ENCODE results near the gene MTHFD1L. TPM values are rescaled to one million over a fixed set of nuclear protein-coding genes. Genes with fewer than 3 reads are reported as not detected.

MTHFD1L gene
- total and polyA plus RNA-seq, 4 experiments from 2014 or later: 3.7 to 11.1 (median 8.9) TPM

GRCh38 chr6:150962436-150962835 lies 96.9 kb downstream of the MTHFD1L start:
- Mint-ChIP-seq H3K4me3 (no peak overlapping the region), H3K27ac (no peak overlapping the region), H3K4me1 (no peaks in the 10 kb centered on the region), H3K36me3 (peaks cover 7 to 23% of the 10 kb centered on the region in 2 donors), H3K27me3 (no peaks in the 10 kb centered on the region), H3K9me3 (no peaks in the 10 kb centered on the region)
- intact Hi-C loops (cut with micrococcal nuclease): no loop called here
- no peaks in the 10 kb centered on the region for H3K36me3 ChIP-seq (ENCODE audit: insufficient read depth, low read length)
- H3K27me3 ChIP-seq (ENCODE audit: insufficient read depth, low read length): no peaks in the 10 kb centered on the region
- CTCF ChIA-PET (ENCODE audit: partially characterized antibody): no interaction called here
- no peaks in the 10 kb centered on the region for H3K9me3 ChIP-seq (ENCODE audit: control insufficient read depth in 1 of 2, low read length in 2 of 2)
- DNase-seq: no peak
- POLR2A ChIA-PET (ENCODE audit: partially characterized antibody): no interaction called here
- no peak overlapping the region for H3K4me3 ChIP-seq (ENCODE audit: low read length in 2 of 2)
- H3K27ac ChIP-seq (ENCODE audit: low read depth, low read length): no peak overlapping the region
- no peaks in the 10 kb centered on the region for H3K4me1 ChIP-seq (ENCODE audit: insufficient read depth, low read length)

DNA sequence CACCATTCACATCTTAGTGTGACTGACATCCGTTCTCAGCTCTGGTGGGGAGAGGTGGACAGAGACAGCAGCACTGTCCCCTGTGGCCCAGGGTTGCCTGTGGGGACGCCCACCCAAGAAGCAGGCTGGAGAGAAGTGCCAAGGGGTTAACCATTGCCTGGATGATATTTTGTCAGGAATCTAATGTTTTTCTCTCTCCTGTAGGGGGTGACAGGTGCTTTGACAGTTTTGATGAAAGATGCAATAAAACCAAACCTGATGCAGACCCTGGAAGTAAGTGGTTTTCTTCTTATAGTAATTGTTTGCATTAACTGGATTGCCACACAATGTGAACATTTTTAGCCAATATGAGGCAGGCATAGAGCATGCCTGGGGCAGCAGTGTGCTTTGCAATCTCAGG lies 99.3 kb downstream of the MTHFD1L start:
- no peaks in the 10 kb centered on the region for H3K9me3 Mint-ChIP-seq
- H3K4me1 Mint-ChIP-seq: no peaks in the 10 kb centered on the region
- no peaks in the 10 kb centered on the region for H3K9me3 ChIP-seq (ENCODE audit: control insufficient read depth in 1 of 2, low read length in 2 of 2)
- H3K27me3 ChIP-seq (ENCODE audit: insufficient read depth, low read length): no peaks in the 10 kb centered on the region
- no peak overlapping the region for H3K4me3 Mint-ChIP-seq
- peaks cover 4 to 28% of the 10 kb centered on the region in 2 donors for H3K36me3 Mint-ChIP-seq
- no peaks in the 10 kb centered on the region for H3K27me3 Mint-ChIP-seq
- no peak overlapping the region for H3K4me3 ChIP-seq (ENCODE audit: low read length in 2 of 2)
- ChIA-PET POLR2A (ENCODE audit: partially characterized antibody) (no interaction called here), CTCF (ENCODE audit: partially characterized antibody) (interaction anchor here (1.9 kb wide), 1 partner anchor 50 kb away, joined by 5 read pairs; no protein-coding TSS in a partner anchor)
- H3K27ac ChIP-seq (ENCODE audit: low read depth, low read length): no peak overlapping the region
- H3K4me1 ChIP-seq (ENCODE audit: insufficient read depth, low read length): no peaks in the 10 kb centered on the region
- no peak for DNase-seq
- no peaks in the 10 kb centered on the region for H3K36me3 ChIP-seq (ENCODE audit: insufficient read depth, low read length)
- intact Hi-C loops (cut with micrococcal nuclease): no loop called here
- peak overlapping the region in 1 of 7 donors; percentile 53 for H3K27ac Mint-ChIP-seq

- Mint-ChIP-seq H3K27me3 (no peaks in the 10 kb centered on the region), H3K9me3 (no peaks in the 10 kb centered on the region), H3K36me3 (peaks cover 4 to 25% of the 10 kb centered on the region in 2 donors), H3K27ac (no peak overlapping the region), H3K4me1 (no peaks in the 10 kb centered on the region), H3K4me3 (no peak overlapping the region)
- no peaks in the 10 kb centered on the region for H3K9me3 ChIP-seq (ENCODE audit: control insufficient read depth in 1 of 2, low read length in 2 of 2)
- POLR2A ChIA-PET (ENCODE audit: partially characterized antibody): no interaction called here
- no peak for DNase-seq
- H3K27me3 ChIP-seq (ENCODE audit: insufficient read depth, low read length): no peaks in the 10 kb centered on the region
- no peaks in the 10 kb centered on the region for H3K4me1 ChIP-seq (ENCODE audit: insufficient read depth, low read length)
- H3K4me3 ChIP-seq (ENCODE audit: low read length in 2 of 2): no peak overlapping the region
- no peaks in the 10 kb centered on the region for H3K36me3 ChIP-seq (ENCODE audit: insufficient read depth, low read length)
- intact Hi-C loops (cut with micrococcal nuclease): no loop called here
- no peak overlapping the region for H3K27ac ChIP-seq (ENCODE audit: low read depth, low read length)
- CTCF ChIA-PET (ENCODE audit: partially characterized antibody): interaction anchor here (1.7 kb wide), 1 partner anchor 48 kb away, joined by 4 read pairs; no protein-coding TSS in a partner anchor
Measured at GRCh38 chr6:150966786-150967185, 101.3 kb downstream of the MTHFD1L start.

- no peak for DNase-seq
- Mint-ChIP-seq H3K4me3 (no peak overlapping the region), H3K9me3 (no peaks in the 10 kb centered on the region), H3K4me1 (no peaks in the 10 kb centered on the region), H3K36me3 (peaks cover 5 to 28% of the 10 kb centered on the region in 2 donors), H3K27ac (peak overlapping the region in 1 of 7 donors; percentile 0), H3K27me3 (no peaks in the 10 kb centered on the region)
- ChIA-PET CTCF (ENCODE audit: partially characterized antibody) (interaction anchor here (1.7 kb wide), 1 partner anchor 47 kb away, joined by 4 read pairs; no protein-coding TSS in a partner anchor), POLR2A (ENCODE audit: partially characterized antibody) (no interaction called here)
- Histone ChIP-seq H3K36me3 (ENCODE audit: insufficient read depth, low read length) (no peaks in the 10 kb centered on the region), H3K4me1 (ENCODE audit: insufficient read depth, low read length) (no peaks in the 10 kb centered on the region), H3K9me3 (ENCODE audit: control insufficient read depth in 1 of 2, low read length in 2 of 2) (no peaks in the 10 kb centered on the region), H3K4me3 (ENCODE audit: low read length in 2 of 2) (no peak overlapping the region), H3K27ac (ENCODE audit: low read depth, low read length) (no peak overlapping the region), H3K27me3 (ENCODE audit: insufficient read depth, low read length) (no peaks in the 10 kb centered on the region)
- intact Hi-C loops (cut with micrococcal nuclease): no loop called here
Measured at GRCh38 chr6:150967381-150967780, 101.9 kb downstream of the MTHFD1L start.

- ChIA-PET CTCF (ENCODE audit: partially characterized antibody) (interaction anchor here (1.7 kb wide), 1 partner anchor 47 kb away, joined by 4 read pairs; no protein-coding TSS in a partner anchor), POLR2A (ENCODE audit: partially characterized antibody) (no interaction called here)
- H3K4me3 ChIP-seq (ENCODE audit: low read length in 2 of 2): no peak overlapping the region
- no peaks in the 10 kb centered on the region for H3K4me1 Mint-ChIP-seq
- no peaks in the 10 kb centered on the region for H3K36me3 ChIP-seq (ENCODE audit: insufficient read depth, low read length)
- no peaks in the 10 kb centered on the region for H3K9me3 ChIP-seq (ENCODE audit: control insufficient read depth in 1 of 2, low read length in 2 of 2)
- no peaks in the 10 kb centered on the region for H3K27me3 Mint-ChIP-seq
- no peaks in the 10 kb centered on the region for H3K9me3 Mint-ChIP-seq
- H3K4me1 ChIP-seq (ENCODE audit: insufficient read depth, low read length): no peaks in the 10 kb centered on the region
- no peak for DNase-seq
- H3K27ac ChIP-seq (ENCODE audit: low read depth, low read length): no peak overlapping the region
- H3K36me3 Mint-ChIP-seq: peaks cover 10 to 33% of the 10 kb centered on the region in 2 donors
- peak overlapping the region in 1 of 7 donors; percentile 0 for H3K27ac Mint-ChIP-seq
- H3K4me3 Mint-ChIP-seq: no peak overlapping the region
- no peaks in the 10 kb centered on the region for H3K27me3 ChIP-seq (ENCODE audit: insufficient read depth, low read length)
- intact Hi-C loops (cut with micrococcal nuclease): no loop called here
Measured at GRCh38 chr6:150967910-150968309, 102.4 kb downstream of the MTHFD1L start.

DNA sequence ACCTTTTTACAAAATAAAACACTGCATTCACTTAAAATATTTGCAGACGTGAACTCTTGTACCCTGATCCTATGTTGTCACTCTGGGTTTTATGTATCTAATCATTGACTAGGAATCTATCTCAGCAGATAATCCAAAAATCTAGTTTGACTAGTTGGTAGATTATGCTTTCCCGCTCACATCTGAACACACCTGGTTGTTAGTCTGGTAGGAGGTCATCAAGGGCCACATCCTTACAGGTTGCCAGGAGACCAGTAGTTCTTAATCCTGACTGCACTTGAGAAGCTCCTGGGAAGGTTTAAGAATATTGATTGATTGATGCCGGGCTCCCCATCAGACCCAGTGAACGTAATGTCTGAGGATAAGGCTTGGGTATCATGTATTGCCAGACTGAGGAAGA lies 104.4 kb downstream of the MTHFD1L start:
- POLR2A ChIA-PET (ENCODE audit: partially characterized antibody): no interaction called here
- H3K4me3 Mint-ChIP-seq: no peak overlapping the region
- H3K36me3 ChIP-seq (ENCODE audit: insufficient read depth, low read length): no peaks in the 10 kb centered on the region
- no peak overlapping the region for H3K4me3 ChIP-seq (ENCODE audit: low read length in 2 of 2)
- H3K27me3 Mint-ChIP-seq: no peaks in the 10 kb centered on the region
- H3K4me1 Mint-ChIP-seq: no peaks in the 10 kb centered on the region
- intact Hi-C loops (cut with micrococcal nuclease): no loop called here
- H3K27ac ChIP-seq (ENCODE audit: low read depth, low read length): no peak overlapping the region
- peak overlapping the region in 1 of 7 donors; percentile 59 for H3K27ac Mint-ChIP-seq
- DNase-seq: no peak
- H3K9me3 Mint-ChIP-seq: peaks cover 0 to 3% (median 0%) of the 10 kb centered on the region in 8 donors
- CTCF ChIA-PET (ENCODE audit: partially characterized antibody): no interaction called here
- no peaks in the 10 kb centered on the region for H3K4me1 ChIP-seq (ENCODE audit: insufficient read depth, low read length)
- peaks cover 19 to 41% of the 10 kb centered on the region in 2 donors for H3K36me3 Mint-ChIP-seq
- no peaks in the 10 kb centered on the region for H3K9me3 ChIP-seq (ENCODE audit: control insufficient read depth in 1 of 2, low read length in 2 of 2)
- H3K27me3 ChIP-seq (ENCODE audit: insufficient read depth, low read length): no peaks in the 10 kb centered on the region

DNA sequence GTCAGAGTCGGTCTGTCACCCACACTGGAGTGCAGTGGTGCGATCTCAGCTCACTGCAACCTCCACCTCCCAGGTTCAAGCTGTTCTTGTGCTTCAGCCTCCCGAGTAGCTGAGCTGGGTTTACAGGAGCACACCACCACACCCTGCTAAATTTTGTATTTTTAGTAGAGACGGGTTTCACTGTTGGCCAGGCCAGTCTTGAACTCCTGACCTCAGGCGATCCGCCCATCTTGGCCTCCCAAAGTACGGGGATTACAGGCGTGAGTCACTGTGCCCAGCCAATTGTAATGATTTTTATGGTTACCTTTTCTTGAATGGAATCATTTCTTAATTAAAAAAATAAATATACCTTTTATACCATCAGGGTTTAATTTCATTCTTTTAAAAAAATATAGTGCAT lies 105.7 kb downstream of the MTHFD1L start:
- DNase-seq: no peak
- no peaks in the 10 kb centered on the region for H3K9me3 ChIP-seq (ENCODE audit: control insufficient read depth in 1 of 2, low read length in 2 of 2)
- no peak overlapping the region for H3K27ac ChIP-seq (ENCODE audit: low read depth, low read length)
- H3K27me3 Mint-ChIP-seq: no peaks in the 10 kb centered on the region
- peaks cover 0 to 3% (median 0%) of the 10 kb centered on the region in 8 donors for H3K9me3 Mint-ChIP-seq
- H3K4me3 Mint-ChIP-seq: no peak overlapping the region
- no peaks in the 10 kb centered on the region for H3K36me3 ChIP-seq (ENCODE audit: insufficient read depth, low read length)
- intact Hi-C loops (cut with micrococcal nuclease): no loop called here
- H3K27ac Mint-ChIP-seq: no peak overlapping the region
- no peak overlapping the region for H3K4me3 ChIP-seq (ENCODE audit: low read length in 2 of 2)
- H3K36me3 Mint-ChIP-seq: peaks cover 24 to 41% of the 10 kb centered on the region in 2 donors
- no peaks in the 10 kb centered on the region for H3K4me1 ChIP-seq (ENCODE audit: insufficient read depth, low read length)
- no peaks in the 10 kb centered on the region for H3K27me3 ChIP-seq (ENCODE audit: insufficient read depth, low read length)
- CTCF ChIA-PET (ENCODE audit: partially characterized antibody): interaction anchor here (1.4 kb wide), 1 partner anchor 353 kb away, joined by 3 read pairs; no protein-coding TSS in a partner anchor
- POLR2A ChIA-PET (ENCODE audit: partially characterized antibody): no interaction called here
- no peaks in the 10 kb centered on the region for H3K4me1 Mint-ChIP-seq
